Endothelial cell of umbilical vein (primary cell): Measurements from ENCODE around the gene FLNB. TPM values are rescaled to one million over a fixed set of nuclear protein-coding genes. Genes with fewer than 3 reads are reported as not detected.

Experiments used
- BruUV-seq: library from RNA; stranded (reverse); fragments of 400-500 nt; replicated peaks from 2 replicates; lab custom pipeline; 2021; lab: Mats Ljungman, UMichigan
- CTCF ChIA-PET: fragments of 300-600, 350-600 bp; sonication (Branson Sonifier 250); formaldehyde crosslinking; loops from one replicate; lab custom pipeline; 2021; ENCODE audit warnings: antibody characterized with exemption, inconsistent platforms; lab: Charles Lee
- POLR2A ChIA-PET: fragments of 300-600, 350-600 bp; sonication (Branson Sonifier 250); formaldehyde crosslinking; loops from one replicate; lab custom pipeline; 2021; ENCODE audit warnings: antibody characterized with exemption, inconsistent platforms; lab: Charles Lee
- DNase-seq: peaks from one replicate; pipeline ENCODE4 v3.0.0-alpha.2; 2011; ENCODE audit warnings: low read depth, low spot score
- FAIRE-seq: peaks from 2 replicates; lab custom pipeline; 2011; peaks lifted over from hg19 to GRCh38; lab: Jason Lieb, UNC
- H2AFZ ChIP-seq: 2 replicates; pipeline ENCODE4 v1.6.0; 2012; ENCODE audit warnings: low read depth, low read length, control low read depth, inconsistent platforms
- H3K27ac ChIP-seq: 2 replicates; pipeline ENCODE4 v1.5.1; 2011; ENCODE audit warnings: low read depth, mild to moderate bottlenecking, control low read depth, low read length, moderate library complexity; ENCODE audit not compliant: insufficient read depth
- H3K27me3 ChIP-seq, 2 experiments: 2 replicates each; pipeline versions ENCODE4 v1.6.0 to v1.6.1; 2011; ENCODE audit warnings: low read length in 2 of 2, mixed read lengths in 1 of 2; ENCODE audit not compliant: control insufficient read depth in 2 of 2, insufficient read depth in 2 of 2
- H3K36me3 ChIP-seq, 2 experiments: 2 replicates in 1 of 2; 3 replicates in 1 of 2; pipeline ENCODE4 v1.5.1; 2011; ENCODE audit warnings: low read length in 2 of 2, mild to moderate bottlenecking in 1 of 2, moderate library complexity in 1 of 2; ENCODE audit not compliant: control insufficient read depth in 2 of 2, insufficient read depth in 2 of 2; ENCODE audit errors: extremely low read depth in 1 of 2
- H3K4me1 ChIP-seq: 3 replicates; pipeline ENCODE4 v1.5.1; 2011; ENCODE audit warnings: mild to moderate bottlenecking, low read length; ENCODE audit not compliant: control insufficient read depth, insufficient read depth; ENCODE audit errors: extremely low read depth
- H3K4me2 ChIP-seq: 2 replicates; pipeline ENCODE4 v1.6.1; 2011; ENCODE audit warnings: low read length, control low read depth, mixed read lengths; ENCODE audit not compliant: insufficient read depth
- H3K4me3 ChIP-seq, 3 experiments: fragments of 200-600 bp in 1 of 3; sonication (generic), shearing (Covaris generic) in 1 of 3; replicated peaks in 1 of 3; 2 replicates each; pipeline ENCODE4 v1.5.1; 2011 to 2016; ENCODE audit warnings: control low read depth in 3 of 3, low read length in 3 of 3, mild to moderate bottlenecking in 2 of 3, inconsistent platforms in 1 of 3, low read depth in 1 of 3, moderate library complexity in 1 of 3; ENCODE audit not compliant: insufficient read depth in 1 of 3
- H3K79me2 ChIP-seq: 2 replicates; pipeline ENCODE4 v1.6.0; 2012; ENCODE audit warnings: low read length, inconsistent platforms; ENCODE audit not compliant: control insufficient read depth, insufficient read depth
- H3K9ac ChIP-seq: replicated peaks from 2 replicates; pipeline ENCODE3; 2011; ENCODE audit warnings: low read length, control low read depth; ENCODE audit not compliant: insufficient read depth; ENCODE audit errors: extremely low read depth
- H3K9me1 ChIP-seq: replicated peaks from 3 replicates; pipeline ENCODE4 v1.6.0; 2011; ENCODE audit warnings: mild to moderate bottlenecking, low read length; ENCODE audit not compliant: control insufficient read depth, insufficient read depth; ENCODE audit errors: extremely low read depth
- H3K9me3 ChIP-seq: replicated peaks from 2 replicates; pipeline ENCODE4 v1.5.1; 2012; ENCODE audit warnings: low read length, inconsistent platforms; ENCODE audit not compliant: control insufficient read depth, insufficient read depth
- H4K20me1 ChIP-seq: replicated peaks from 2 replicates; pipeline ENCODE3; 2011; ENCODE audit warnings: mild to moderate bottlenecking, low read length; ENCODE audit not compliant: control insufficient read depth, insufficient read depth; ENCODE audit errors: extremely low read depth
- EZH2 ChIP-seq: IDR thresholded peaks from 2 replicates; pipeline ENCODE4 v1.6.1; 2012; ENCODE audit warnings: borderline replicate concordance, low read depth, mild to moderate bottlenecking, moderate library complexity, low read length, inconsistent platforms; ENCODE audit not compliant: severe bottlenecking
- FOS ChIP-seq: IDR thresholded peaks from 2 replicates; pipeline ENCODE4 v1.6.1; 2011; ENCODE audit warnings: mild to moderate bottlenecking, low read length, moderate library complexity, borderline replicate concordance; ENCODE audit not compliant: insufficient read depth
- GATA2 ChIP-seq: IDR thresholded peaks from 2 replicates; pipeline ENCODE4 v1.7.0; 2011; ENCODE audit warnings: low read depth, mild to moderate bottlenecking, moderate library complexity, mixed read lengths, low read length; ENCODE audit not compliant: insufficient read length, insufficient read depth
- JUN ChIP-seq: IDR thresholded peaks from 2 replicates; pipeline ENCODE4 v1.6.1; 2011; ENCODE audit warnings: borderline replicate concordance, low read depth; ENCODE audit not compliant: insufficient read length, insufficient read depth
- MYC ChIP-seq: IDR thresholded peaks from one replicate; pipeline ENCODE4 v1.6.1; 2011; ENCODE audit warnings: mild to moderate bottlenecking, low read depth, low read length
- POLR2A ChIP-seq: IDR thresholded peaks from 2 replicates; pipeline ENCODE4 v1.6.1; 2012; ENCODE audit warnings: low read depth, mild to moderate bottlenecking, control low read depth, low read length
- POLR2AphosphoS5 ChIP-seq: IDR thresholded peaks from 2 replicates; pipeline ENCODE4 v1.6.1; 2012; ENCODE audit warnings: low read depth, mild to moderate bottlenecking, control low read depth, low read length, moderate library complexity; ENCODE audit not compliant: insufficient read depth
- dilution Hi-C: fragments of 300-500 bp; cut with MboI; formaldehyde crosslinking; loops from one replicate; pipeline ENCODE4 v1.15.0; 2019; ENCODE audit warnings: low sequenced_read_pairs; ENCODE audit not compliant: extremely low pct_ligation_motif_present
- intact Hi-C: fragments of 100-400 bp; cut with micrococcal nuclease; formaldehyde crosslinking; loops from one replicate; pipeline ENCODE4 v1.10.0; 2022
- polyA plus RNA-seq, 4 experiments: library from polyadenylated mRNA; depleted of rRNA in 3 of 4; stranded (reverse) in 3 of 4; unstranded in 1 of 4; fragments of >200 nt; gene quantifications; 2 replicates each; pipeline versions ENCODE4 v1.2.1 to v1.2.3, GENCODE V29; 2011 to 2012; ENCODE audit warnings: missing spikeins in 1 of 4
- total RNA-seq: library from RNA; stranded (reverse); gene quantifications from 2 replicates; pipeline ENCODE4 v1.2.3, GENCODE V29; 2021
- TF ChIP-seq, protein P1 (sequence below): IDR thresholded peaks from 2 replicates; pipeline ENCODE4 v1.6.1; 2011; ENCODE audit not compliant: insufficient read depth, insufficient read length
- TF ChIP-seq, protein P2 (sequence below), 2 donors: IDR thresholded peaks; 1 replicate in 1 of 2; 2 replicates in 1 of 2; pipeline ENCODE4 v1.5.1; 2011; ENCODE audit warnings: low read length in 2 of 2, mild to moderate bottlenecking in 2 of 2, moderate library complexity in 2 of 2, control low read depth in 1 of 2, inconsistent platforms in 1 of 2, low read depth in 1 of 2; ENCODE audit not compliant: insufficient read depth in 1 of 2; ENCODE audit errors: extremely low read depth in 1 of 2

The FLNB gene
- total and polyA plus RNA-seq, 2 donors (not counting 3 experiments of a cell fraction or from before 2014, with no cell fraction given): 479 to 670 TPM

DNA sequence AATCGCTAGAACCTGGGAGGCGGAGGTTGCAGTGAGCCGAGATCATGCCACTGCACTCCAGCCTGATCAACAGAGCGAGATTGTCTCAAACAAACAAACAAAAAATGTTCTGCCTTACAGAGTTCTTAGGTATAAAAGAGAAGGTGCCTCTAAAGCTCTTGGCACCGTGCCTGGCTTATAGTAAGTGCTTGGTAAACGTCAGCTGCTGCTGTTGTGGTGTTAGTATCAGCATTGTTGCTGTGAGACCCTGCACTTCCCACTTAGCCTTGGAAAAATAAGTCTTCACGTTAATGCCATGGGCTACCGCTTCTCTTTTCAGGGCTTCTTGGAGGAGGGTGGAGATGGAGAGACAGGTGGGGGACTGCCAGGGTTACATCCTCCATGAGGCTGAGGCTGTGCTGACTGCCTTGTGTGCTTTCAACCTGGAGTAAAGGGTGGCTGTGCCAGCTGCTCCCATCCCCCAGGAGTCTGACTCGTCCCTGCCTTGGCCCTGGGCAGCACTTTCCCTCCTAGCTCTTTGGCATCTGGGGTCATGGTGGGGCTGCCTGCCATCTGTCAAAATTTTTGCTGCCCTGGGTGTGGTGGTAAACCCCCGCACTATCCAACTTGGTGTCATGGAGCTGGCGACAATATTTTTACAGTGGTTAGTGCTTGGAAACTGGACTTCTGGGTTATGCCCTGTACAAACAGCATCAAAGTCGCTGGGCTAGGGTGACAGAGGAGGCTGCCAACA, 17.8 kb downstream of the FLNB start:
- peak; percentile 79 for DNase-seq
- ChIA-PET CTCF (interaction anchor here (1.2 to 1.6 kb wide), 5 partner anchors 8 to 23 kb away, joined by 3 to 6 read pairs (median 4); no protein-coding TSS in a partner anchor), POLR2A (interaction anchor here (0.8 to 1.7 kb wide), 5 partner anchors 8 to 56 kb away, joined by 3 to 7 read pairs (median 4); no protein-coding TSS in a partner anchor)
- Histone ChIP-seq H3K9me3 (no peaks in the 10 kb centered on the region), H3K27ac (peak overlapping the region; percentile 37), H3K27me3 (no peaks in the 10 kb centered on the region), H4K20me1 (peaks cover 14% of the 10 kb centered on the region), H3K4me3 (no peak overlapping the region), H3K79me2 (peaks cover 99% of the 10 kb centered on the region), H3K36me3 (peaks cover 5 to 10% of the 10 kb centered on the region in 2 experiments), H3K4me1 (peaks cover 48% of the 10 kb centered on the region), H3K4me2 (no peak overlapping the region), H3K9ac (peak overlapping the region; percentile 2), H3K9me1 (no peaks in the 10 kb centered on the region), H2AFZ (no peak overlapping the region)
- BruUV-seq: no TSS peak
- FAIRE-seq: peak; percentile 24
- no peak for TF ChIP-seq POLR2AphosphoS5
- TF ChIP-seq MYC: no peak
- TF ChIP-seq EZH2: no peak
- TF ChIP-seq JUN: no peak
- TF ChIP-seq, protein P1, sequence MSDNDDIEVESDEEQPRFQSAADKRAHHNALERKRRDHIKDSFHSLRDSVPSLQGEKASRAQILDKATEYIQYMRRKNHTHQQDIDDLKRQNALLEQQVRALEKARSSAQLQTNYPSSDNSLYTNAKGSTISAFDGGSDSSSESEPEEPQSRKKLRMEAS: no peak
- TF ChIP-seq, protein P2, sequence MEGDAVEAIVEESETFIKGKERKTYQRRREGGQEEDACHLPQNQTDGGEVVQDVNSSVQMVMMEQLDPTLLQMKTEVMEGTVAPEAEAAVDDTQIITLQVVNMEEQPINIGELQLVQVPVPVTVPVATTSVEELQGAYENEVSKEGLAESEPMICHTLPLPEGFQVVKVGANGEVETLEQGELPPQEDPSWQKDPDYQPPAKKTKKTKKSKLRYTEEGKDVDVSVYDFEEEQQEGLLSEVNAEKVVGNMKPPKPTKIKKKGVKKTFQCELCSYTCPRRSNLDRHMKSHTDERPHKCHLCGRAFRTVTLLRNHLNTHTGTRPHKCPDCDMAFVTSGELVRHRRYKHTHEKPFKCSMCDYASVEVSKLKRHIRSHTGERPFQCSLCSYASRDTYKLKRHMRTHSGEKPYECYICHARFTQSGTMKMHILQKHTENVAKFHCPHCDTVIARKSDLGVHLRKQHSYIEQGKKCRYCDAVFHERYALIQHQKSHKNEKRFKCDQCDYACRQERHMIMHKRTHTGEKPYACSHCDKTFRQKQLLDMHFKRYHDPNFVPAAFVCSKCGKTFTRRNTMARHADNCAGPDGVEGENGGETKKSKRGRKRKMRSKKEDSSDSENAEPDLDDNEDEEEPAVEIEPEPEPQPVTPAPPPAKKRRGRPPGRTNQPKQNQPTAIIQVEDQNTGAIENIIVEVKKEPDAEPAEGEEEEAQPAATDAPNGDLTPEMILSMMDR (IDR thresholded peaks at IDR 0.05; ENCODE audit: extremely low read depth in 1 of 2, insufficient read depth in 1 of 2, low read depth in 1 of 2, low read length in 2 of 2): no peak
- no peak for TF ChIP-seq GATA2
- no peak for TF ChIP-seq POLR2A
- TF ChIP-seq FOS: no peak
- dilution Hi-C loops (loop anchor here (25.0 kb wide), 1 partner anchor 89 kb away; no protein-coding TSS in a partner anchor), intact Hi-C loops (loop anchor here (2.0 kb wide), 2 partner anchors 15 to 23 kb away; no protein-coding TSS in a partner anchor)
